ENCODE data around the gene IQSEC1. TPM values are rescaled to one million over a fixed set of nuclear protein-coding genes. Genes with fewer than 3 reads are reported as not detected.

Gene IQSEC1
- total and polyA plus RNA-seq, 9 of the 15 experiments (the other 6 are each of a cell fraction or from before 2014, with no cell fraction given), result 0.56 to 39.0 (median 6.8) TPM

GRCh38 chr3:12868039-12869034 lies 204.9 kb downstream of the IQSEC1 start (continued):
- TF ChIP-seq AFF4 (CRISPR knock-in tag; IDR thresholded peaks at IDR 0.05) (peak; percentile 93), PTRF (tag; IDR thresholded peaks at IDR 0.05) (no peak), NCOA6 (IDR thresholded peaks at IDR 0.05) (no peak), TSC22D4 (tag; IDR thresholded peaks at IDR 0.05) (no peak), MAX (CRISPR knock-in tag; IDR thresholded peaks at IDR 0.05) (peak; percentile 94)
